HT-29 (cell line): ENCODE measurements around the gene TF. TPM values are rescaled to one million over a fixed set of nuclear protein-coding genes. Genes with fewer than 3 reads are reported as not detected.
A peak's percentile ranks its signal among the peaks of the same experiment; 100 is the strongest.

Experiments
- DNase-seq: peaks from one replicate; pipeline ENCODE4 v3.0.0-alpha.2; 2015; ENCODE audit warnings: low spot score
- total RNA-seq: library from RNA; depleted of rRNA; stranded (reverse); fragments of >200 nt; shearing (Covaris generic); gene quantifications from 2 replicates; pipeline ENCODE4 v1.2.3, GENCODE V29; 2014

TF gene
- total RNA-seq, 1 experiment from 2014 or later: 0.03 TPM

GRCh38 chr3:133805384-133805701, 59.1 kb downstream of the TF start:
- DNase-seq: no peak

DNA sequence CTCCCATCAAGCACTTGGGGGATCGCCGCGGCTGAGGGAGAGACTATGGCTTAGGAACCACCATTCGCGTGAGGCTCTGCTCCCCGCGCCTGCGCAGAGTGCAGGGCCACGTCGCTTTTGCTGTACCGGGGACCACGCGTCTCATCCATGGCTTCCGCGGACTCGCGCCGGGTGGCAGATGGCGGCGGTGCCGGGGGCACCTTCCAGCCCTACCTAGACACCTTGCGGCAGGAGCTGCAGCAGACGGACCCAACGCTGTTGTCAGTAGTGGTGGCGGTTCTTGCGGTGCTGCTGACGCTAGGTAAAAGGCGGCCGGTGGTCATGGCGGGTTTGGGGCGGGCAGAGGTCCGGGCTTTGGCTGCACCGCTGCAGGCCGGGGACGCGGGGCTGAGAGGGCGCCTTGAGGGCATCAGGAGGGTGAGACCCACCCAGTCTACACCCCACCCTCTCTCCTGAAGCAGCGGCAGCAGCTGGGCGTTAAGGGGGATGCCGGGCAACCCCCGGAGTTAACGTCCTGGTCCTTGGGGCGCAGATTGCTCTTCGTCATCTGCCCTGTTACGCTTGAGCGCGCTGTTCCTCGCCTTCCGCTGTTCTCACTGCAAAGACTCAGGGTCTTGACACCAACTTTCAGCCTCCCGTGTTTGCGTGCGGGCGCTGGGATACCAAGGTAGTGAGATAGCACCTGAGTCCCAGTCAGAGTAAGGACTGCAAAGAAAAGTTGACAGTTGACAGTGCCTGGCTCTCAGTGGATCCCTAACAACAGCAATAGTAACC, 59.7 kb downstream of the TF start, which contains the start of gene SRPRB:
Gene SRPRB (plus strand): TSS at position 114 of the 774 bp plus-strand sequence. CDS start 34 bp downstream, at position 148.
- DNase-seq: peak; percentile 95

- DNase-seq: no peak
Observed at GRCh38 chr3:133812872-133813271, 66.7 kb downstream of the TF start.

- no peak for DNase-seq
Observed at GRCh38 chr3:133815386-133815785, 69.2 kb downstream of the TF start.

DNA sequence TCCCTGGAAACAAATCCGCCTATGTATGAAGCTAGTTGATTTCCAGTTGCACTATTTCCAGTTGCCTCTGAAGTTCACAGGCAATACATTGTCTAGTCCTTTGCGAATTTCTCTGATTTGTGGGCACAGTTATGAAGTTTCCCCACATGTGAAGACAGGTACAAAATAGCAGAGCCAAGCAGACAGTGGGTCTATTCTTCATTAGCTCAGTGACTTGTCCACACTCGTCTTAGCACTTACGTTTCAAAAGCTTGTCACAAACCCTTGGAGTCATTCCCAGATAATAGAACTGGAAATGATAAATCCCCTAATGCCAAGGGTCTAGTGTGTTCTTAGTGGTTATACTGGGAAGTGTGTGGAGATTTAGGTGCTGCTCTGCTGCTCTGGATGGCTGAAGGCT, 73.9 kb downstream of the TF start:
- no peak for DNase-seq

GRCh38 chr3:133820889-133821675, 74.9 kb downstream of the TF start:
- no peak for DNase-seq

DNA sequence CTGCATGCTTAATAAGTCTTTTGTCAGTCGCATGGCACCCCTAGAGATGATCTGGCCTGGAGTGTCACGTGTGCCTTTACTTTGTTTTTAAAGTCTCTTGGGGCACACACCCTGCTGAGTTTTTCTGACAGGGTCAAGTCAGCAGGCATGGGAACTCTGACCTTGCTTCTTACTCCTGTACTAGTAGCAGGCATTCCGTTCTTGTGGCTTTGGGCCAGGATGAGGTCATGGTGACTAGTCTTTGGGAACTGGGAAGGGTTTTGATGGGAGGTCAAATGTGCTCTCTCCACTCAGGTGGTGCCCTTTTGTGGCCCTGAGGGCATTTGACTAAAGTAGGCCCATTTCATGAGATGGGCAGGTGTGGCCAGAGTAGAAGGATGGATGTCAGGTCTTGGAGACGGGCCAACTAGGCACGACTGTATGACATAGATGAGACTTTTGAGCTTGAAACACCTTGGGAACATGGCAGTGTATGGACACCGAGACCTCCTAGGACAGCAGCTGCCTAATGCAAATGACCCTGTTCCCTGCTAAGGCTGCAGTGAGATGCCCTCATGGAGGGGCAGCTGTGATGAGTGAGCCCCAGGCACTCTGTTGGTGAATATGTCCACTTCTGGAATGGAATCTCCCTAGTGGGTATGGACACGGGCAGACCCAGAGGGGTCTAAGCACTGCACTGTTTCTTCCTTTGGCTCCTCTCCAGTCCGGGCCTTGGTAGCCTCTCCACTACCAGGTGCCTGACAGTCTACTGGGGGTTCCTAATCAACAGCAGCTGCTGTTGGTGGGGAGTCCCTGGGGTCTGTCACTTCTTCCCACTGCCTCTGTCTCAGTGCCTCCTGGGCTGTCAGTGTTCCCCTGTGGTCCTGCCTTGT, 75.8 kb downstream of the TF start:
- DNase-seq: peak; percentile 80

GRCh38 chr3:133824961-133825485, 78.8 kb downstream of the TF start:
- DNase-seq: no peak

GRCh38 chr3:133825969-133826727, 80.0 kb downstream of the TF start:
- no peak for DNase-seq

GRCh38 chr3:133827136-133827535, 80.9 kb downstream of the TF start:
- DNase-seq: no peak

DNA sequence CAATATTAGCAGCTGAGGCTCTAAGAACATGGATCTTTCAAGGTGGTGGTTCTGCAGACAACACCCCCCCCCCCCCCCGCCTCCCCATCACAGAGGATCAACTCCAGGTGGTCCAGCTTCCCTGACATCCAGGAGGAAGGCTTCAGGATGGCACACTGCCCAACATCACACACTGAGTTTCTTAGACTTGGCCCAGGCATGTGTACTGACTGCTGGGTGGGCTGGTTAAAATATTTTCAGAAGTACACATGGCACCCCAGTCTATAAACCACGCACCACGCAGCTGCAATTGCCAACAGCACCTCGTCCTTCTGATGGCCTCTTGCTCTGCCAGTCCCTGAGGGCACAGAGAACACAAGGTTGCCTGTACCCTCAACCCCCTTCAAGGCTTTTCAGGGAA, 81.5 kb downstream of the TF start:
- no peak for DNase-seq

- DNase-seq: no peak
Observed at GRCh38 chr3:133828576-133829309, 82.5 kb downstream of the TF start.

DNA sequence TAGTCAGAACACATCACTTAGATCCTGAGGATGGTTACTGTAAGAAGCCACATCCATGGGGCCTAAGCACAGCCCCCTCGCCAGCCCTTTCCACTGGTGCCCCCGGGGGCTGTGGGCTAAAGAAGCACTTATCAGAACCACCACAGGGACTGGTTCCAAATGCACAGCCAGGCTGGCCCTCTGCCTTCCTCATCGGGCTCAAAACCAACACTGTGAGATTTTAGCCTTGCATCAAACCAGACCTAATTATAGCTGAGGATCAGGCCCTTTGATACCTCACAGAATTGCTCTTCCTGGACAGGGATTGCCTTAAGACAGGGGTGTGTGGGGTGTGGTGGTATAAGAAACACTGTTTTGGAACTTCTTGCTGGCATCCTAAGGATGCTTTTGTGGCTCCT, 83.1 kb downstream of the TF start:
- no peak for DNase-seq

GRCh38 chr3:133830071-133830470, 83.9 kb downstream of the TF start:
- no peak for DNase-seq

DNA sequence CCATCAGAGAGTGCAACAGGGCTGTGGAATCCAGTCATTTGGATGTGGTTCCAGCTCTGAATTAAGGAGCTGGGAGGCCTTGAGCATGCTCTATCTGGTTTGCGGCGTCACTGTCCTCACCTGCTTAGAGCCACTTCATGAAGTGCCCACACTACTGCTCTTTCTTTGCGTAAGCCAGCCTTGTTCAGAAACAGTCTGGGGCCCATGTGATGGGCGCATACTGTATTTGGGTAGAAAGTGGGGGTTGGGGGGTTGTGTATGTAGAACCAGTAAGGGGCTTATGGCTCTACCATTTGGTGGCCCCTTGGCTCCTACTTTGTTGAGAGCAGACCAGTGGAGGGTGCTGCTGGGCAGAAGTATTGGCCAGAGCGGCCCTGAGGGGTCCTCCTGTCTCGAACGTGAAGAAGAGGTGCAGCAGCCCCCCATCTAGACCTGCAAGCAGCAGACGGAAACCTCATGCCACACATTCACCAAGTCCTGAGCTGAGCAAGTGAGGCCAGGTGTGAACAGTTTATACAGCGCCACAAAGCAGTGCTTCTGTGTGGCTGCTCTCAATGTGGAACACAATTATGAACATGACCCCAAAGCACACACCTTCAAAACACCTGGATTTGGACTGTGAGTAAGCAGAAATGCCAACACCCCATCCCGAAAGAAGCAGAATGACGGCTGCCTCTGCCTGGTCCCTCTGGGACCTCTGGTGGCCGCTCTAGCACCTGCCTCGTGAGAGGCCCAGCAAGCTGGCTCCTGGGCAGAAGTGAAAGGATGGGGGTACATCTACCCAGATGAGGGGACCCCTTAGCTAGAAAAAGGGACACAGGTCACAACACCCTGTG, 86.0 kb downstream of the TF start:
- no peak for DNase-seq

DNA sequence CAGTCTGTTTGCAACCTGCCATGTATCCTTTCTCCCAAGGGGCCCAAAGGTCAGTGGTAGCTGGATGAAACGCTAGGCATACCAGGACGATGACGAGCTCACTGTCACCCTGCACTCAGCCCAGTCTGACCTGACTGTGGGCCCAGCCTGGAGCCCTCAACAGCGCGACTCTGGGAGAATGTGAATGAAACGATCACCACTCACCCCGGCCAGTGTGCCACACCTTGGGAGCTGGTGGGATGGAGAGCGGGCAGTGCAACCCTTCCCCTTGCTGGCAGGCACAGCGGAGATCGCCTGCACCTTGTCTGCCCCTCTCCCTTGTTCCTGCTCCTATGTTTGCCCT, 86.6 kb downstream of the TF start:
- no peak for DNase-seq

GRCh38 chr3:133833267-133833666, 87.1 kb downstream of the TF start:
- DNase-seq: no peak

GRCh38 chr3:133833880-133834620, 87.9 kb downstream of the TF start:
- DNase-seq: no peak
